NCI-H2196 treated with DMSO at 0.1 percent for 48 hours (cell line): Measurements from ENCODE around the gene A3GALT2.
"Not testable (repeated sequence)": the region's sequence is repeated elsewhere in the genome, so short reads cannot be mapped to it uniquely, and the experiment has no call there.

Experiments
- DNase-seq: peaks from one replicate; lab custom pipeline; 2025; ENCODE audit not compliant: unreplicated experiment; lab: John Stamatoyannopoulos, UW

The A3GALT2 gene

GRCh38 chr1:33314416-33314815 lies 6.5 kb downstream of the A3GALT2 start:
- no peak for DNase-seq

- no peak for DNase-seq
These were observed 8.5 kb downstream of the A3GALT2 start for GRCh38 chr1:33312413-33312749.

- DNase-seq = no peak
These were observed 9.0 kb downstream of the A3GALT2 start for GRCh38 chr1:33311706-33312412.

- no peak for DNase-seq
These were observed 10.2 kb downstream of the A3GALT2 start for GRCh38 chr1:33310702-33311101.

- not testable (repeated sequence) for DNase-seq
These were observed 11.5 kb downstream of the A3GALT2 start for GRCh38 chr1:33309351-33309750.

- DNase-seq = no peak
These were observed 13.4 kb downstream of the A3GALT2 start for GRCh38 chr1:33307494-33307864.

GRCh38 chr1:33306653-33307493 lies 14.0 kb downstream of the A3GALT2 start:
- no peak for DNase-seq

GRCh38 chr1:33305816-33306652 lies 14.9 kb downstream of the A3GALT2 start:
- no peak for DNase-seq

- no peak for DNase-seq
These were observed 15.9 kb downstream of the A3GALT2 start for GRCh38 chr1:33305016-33305415.

GRCh38 chr1:33302325-33302724 lies 18.6 kb downstream of the A3GALT2 start:
- DNase-seq = no peak

GRCh38 chr1:33301273-33301984 lies 19.5 kb downstream of the A3GALT2 start:
- no peak for DNase-seq

GRCh38 chr1:33300673-33301072 lies 20.2 kb downstream of the A3GALT2 start:
- DNase-seq = no peak

GRCh38 chr1:33299461-33300155 lies 21.3 kb downstream of the A3GALT2 start:
- DNase-seq = no peak

- DNase-seq = peak; percentile 54
These were observed 22.1 kb downstream of the A3GALT2 start for GRCh38 chr1:33298623-33299277.

- no peak for DNase-seq
These were observed 22.8 kb downstream of the A3GALT2 start for GRCh38 chr1:33297911-33298622.

- no peak for DNase-seq
These were observed 24.1 kb downstream of the A3GALT2 start for GRCh38 chr1:33296824-33297223.

- DNase-seq = no peak
These were observed 24.8 kb downstream of the A3GALT2 start for GRCh38 chr1:33296082-33296458.

- DNase-seq = peak; percentile 58
These were observed 25.3 kb downstream of the A3GALT2 start for GRCh38 chr1:33295450-33296081.

- no peak for DNase-seq
These were observed 25.9 kb downstream of the A3GALT2 start for GRCh38 chr1:33295023-33295422.
